ENCODE measurements around the gene APOL1.

Gene APOL1

DNA sequence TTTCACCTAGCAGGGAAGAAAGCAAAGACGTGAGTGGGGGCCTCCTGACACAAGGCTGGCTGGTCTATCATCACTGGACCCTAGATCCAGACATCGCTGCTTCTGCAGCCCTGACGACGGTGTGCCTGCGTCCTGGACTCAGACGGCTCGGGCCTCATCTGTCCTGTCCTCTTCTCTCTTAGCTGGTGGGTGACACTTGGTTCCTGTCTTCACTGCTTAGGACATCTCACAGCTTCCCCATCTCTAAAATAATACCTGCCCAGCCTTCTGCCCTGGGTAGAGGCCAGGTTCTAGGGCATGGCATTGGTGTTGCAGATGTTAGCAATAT lies 41.3 kb downstream of the APOL1 start:
- no peaks in the 10 kb centered on the region for H3K27me3 ChIP-seq (ENCODE audit: control insufficient read depth, insufficient read depth, low read length)
- H3K36me3 ChIP-seq (ENCODE audit: control insufficient read depth, insufficient read depth, low read length), result peaks cover 81% of the 10 kb centered on the region
- no peak overlapping the region for H3K27ac ChIP-seq (ENCODE audit: low read depth, low read length)
- H3K4me1 ChIP-seq (ENCODE audit: control insufficient read depth, insufficient read depth, low read length), result no peaks in the 10 kb centered on the region
- H3K4me3 ChIP-seq (ENCODE audit: low read length), result no peak overlapping the region
- H3K9ac ChIP-seq (ENCODE audit: low read length), result no peak overlapping the region

DNA sequence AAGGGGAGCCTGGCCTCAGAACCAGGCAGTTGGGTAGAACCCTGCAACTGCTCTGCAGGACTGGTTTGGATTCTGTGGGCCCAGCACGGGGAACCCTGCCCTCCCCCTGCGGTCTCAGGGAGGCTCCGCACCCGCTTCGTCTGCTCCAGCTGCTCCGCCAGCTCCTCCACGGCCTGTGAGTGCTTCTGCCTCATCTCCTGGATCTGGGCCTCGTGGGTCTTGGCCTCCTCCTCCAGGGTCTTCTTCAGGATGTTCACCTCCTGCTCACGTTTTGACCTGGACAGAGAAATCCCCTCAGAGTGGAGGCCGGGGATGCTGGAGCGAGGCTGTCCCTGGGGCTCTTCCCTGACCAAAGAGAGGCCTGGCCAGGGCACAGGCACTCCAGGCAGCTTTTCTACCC lies 41.9 kb downstream of the APOL1 start:
- H3K4me3 ChIP-seq (ENCODE audit: low read length), result no peak overlapping the region
- H3K36me3 ChIP-seq (ENCODE audit: control insufficient read depth, insufficient read depth, low read length), result peaks cover 81% of the 10 kb centered on the region
- H3K9ac ChIP-seq (ENCODE audit: low read length), result no peak overlapping the region

DNA sequence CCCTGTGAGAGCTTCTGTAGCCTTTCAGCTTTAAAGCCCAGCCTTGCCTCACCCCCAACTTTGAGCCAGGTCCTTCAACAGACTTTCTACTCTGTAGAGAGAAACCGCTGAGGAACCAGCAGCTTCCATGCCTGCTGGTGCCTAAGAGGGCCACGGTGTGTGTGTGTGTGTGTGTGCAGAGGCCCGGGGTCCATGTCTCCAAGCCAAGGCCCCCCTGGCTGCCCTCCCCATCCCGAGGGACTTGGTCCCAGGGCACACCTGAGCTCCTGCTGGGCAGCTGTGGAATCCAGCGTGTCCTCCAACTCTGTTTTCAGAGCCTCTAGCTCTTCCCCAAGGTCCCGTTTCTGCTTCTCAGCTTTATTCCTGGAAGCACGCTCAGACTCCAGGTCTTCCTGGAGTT lies 42.3 kb downstream of the APOL1 start:
- H3K27me3 ChIP-seq (ENCODE audit: control insufficient read depth, insufficient read depth, low read length), result no peaks in the 10 kb centered on the region
- H3K9ac ChIP-seq (ENCODE audit: low read length), result no peak overlapping the region
- H3K4me3 ChIP-seq (ENCODE audit: low read length), result no peak overlapping the region
- no peak overlapping the region for H3K27ac ChIP-seq (ENCODE audit: low read depth, low read length)
- peaks cover 84% of the 10 kb centered on the region for H3K36me3 ChIP-seq (ENCODE audit: control insufficient read depth, insufficient read depth, low read length)
- H3K4me1 ChIP-seq (ENCODE audit: control insufficient read depth, insufficient read depth, low read length), result no peaks in the 10 kb centered on the region

More for the DNA sequence above, 41.9 kb downstream of the APOL1 start:
- H3K4me1 ChIP-seq (ENCODE audit: control insufficient read depth, insufficient read depth, low read length), result no peaks in the 10 kb centered on the region
- H3K27ac ChIP-seq (ENCODE audit: low read depth, low read length), result no peak overlapping the region
- no peaks in the 10 kb centered on the region for H3K27me3 ChIP-seq (ENCODE audit: control insufficient read depth, insufficient read depth, low read length)

DNA sequence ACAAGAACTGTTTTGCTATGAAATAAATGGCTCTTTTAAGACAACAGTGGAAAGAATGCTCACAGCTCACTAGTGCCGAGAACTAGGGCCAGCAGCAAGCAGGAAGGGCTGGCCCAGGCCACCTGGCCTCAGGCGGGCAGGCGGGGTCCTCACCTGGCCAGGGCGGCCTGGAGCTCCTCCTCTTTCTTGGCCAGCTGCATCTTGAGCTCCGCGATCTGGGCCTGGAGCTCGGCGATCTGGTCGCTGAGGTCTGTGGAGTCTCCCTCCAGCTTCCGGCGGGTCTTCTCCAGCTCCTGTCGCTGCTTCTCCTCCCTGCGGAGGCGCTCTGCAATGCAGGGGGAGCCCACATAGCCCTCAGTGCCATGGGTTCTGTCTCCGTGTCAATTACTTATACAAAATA lies 43.8 kb downstream of the APOL1 start:
- Histone ChIP-seq H3K27me3 (ENCODE audit: control insufficient read depth, insufficient read depth, low read length) (no peaks in the 10 kb centered on the region), H3K27ac (ENCODE audit: low read depth, low read length) (peak overlapping the region; percentile 12), H3K4me1 (ENCODE audit: control insufficient read depth, insufficient read depth, low read length) (peaks cover 6% of the 10 kb centered on the region), H3K4me3 (ENCODE audit: low read length) (no peak overlapping the region), H3K9ac (ENCODE audit: low read length) (no peak overlapping the region), H3K36me3 (ENCODE audit: control insufficient read depth, insufficient read depth, low read length) (peaks cover 97% of the 10 kb centered on the region)

DNA sequence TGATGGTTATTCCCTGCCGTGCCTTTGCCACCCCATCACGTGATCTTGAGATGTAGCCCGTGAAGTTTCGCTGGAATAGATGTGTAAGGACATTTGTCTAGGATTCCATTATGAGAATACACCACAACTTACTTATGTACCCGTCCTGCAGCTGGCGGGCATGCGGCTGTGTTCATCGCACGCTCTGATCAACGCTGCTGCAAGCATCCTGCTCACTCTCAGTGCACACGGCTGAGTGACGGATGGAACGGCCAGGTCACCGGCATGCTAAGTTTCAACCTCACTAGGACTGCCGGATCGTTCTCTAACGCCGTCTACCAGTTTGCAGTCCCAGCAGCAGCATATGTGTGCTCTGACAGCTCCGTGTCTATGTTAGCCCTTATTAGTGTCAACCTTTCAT lies 44.6 kb downstream of the APOL1 start:
- H3K9ac ChIP-seq (ENCODE audit: low read length), result no peak overlapping the region
- no peaks in the 10 kb centered on the region for H3K27me3 ChIP-seq (ENCODE audit: control insufficient read depth, insufficient read depth, low read length)
- no peak overlapping the region for H3K4me3 ChIP-seq (ENCODE audit: low read length)
- peaks cover 10% of the 10 kb centered on the region for H3K4me1 ChIP-seq (ENCODE audit: control insufficient read depth, insufficient read depth, low read length)
- peaks cover 94% of the 10 kb centered on the region for H3K36me3 ChIP-seq (ENCODE audit: control insufficient read depth, insufficient read depth, low read length)
- peak overlapping the region; percentile 29 for H3K27ac ChIP-seq (ENCODE audit: low read depth, low read length)

DNA sequence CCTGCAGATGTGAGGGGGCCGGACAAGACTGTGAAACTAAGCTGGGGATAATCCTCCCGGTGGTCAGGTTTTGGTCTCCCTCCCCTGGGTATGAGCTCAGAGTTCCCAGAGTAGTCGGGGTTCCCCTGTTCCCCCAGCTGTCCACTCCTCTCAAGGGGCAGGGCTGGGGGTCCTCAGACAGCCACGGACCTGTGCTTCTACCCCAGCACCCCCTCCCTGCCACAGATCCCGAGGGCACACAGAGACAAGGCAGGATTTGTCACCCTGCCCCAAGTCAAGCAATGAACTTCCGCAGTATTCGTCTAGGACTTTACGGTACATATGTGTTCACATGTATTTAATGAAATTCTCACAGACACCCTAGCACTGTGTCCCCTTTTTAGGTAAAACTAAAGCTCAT lies 45.2 kb downstream of the APOL1 start:
- H3K36me3 ChIP-seq (ENCODE audit: control insufficient read depth, insufficient read depth, low read length), result peaks cover 94% of the 10 kb centered on the region
- H3K4me1 ChIP-seq (ENCODE audit: control insufficient read depth, insufficient read depth, low read length), result peaks cover 14% of the 10 kb centered on the region
- peak overlapping the region; percentile 29 for H3K27ac ChIP-seq (ENCODE audit: low read depth, low read length)
- no peaks in the 10 kb centered on the region for H3K27me3 ChIP-seq (ENCODE audit: control insufficient read depth, insufficient read depth, low read length)
- H3K4me3 ChIP-seq (ENCODE audit: low read length), result no peak overlapping the region
- no peak overlapping the region for H3K9ac ChIP-seq (ENCODE audit: low read length)

DNA sequence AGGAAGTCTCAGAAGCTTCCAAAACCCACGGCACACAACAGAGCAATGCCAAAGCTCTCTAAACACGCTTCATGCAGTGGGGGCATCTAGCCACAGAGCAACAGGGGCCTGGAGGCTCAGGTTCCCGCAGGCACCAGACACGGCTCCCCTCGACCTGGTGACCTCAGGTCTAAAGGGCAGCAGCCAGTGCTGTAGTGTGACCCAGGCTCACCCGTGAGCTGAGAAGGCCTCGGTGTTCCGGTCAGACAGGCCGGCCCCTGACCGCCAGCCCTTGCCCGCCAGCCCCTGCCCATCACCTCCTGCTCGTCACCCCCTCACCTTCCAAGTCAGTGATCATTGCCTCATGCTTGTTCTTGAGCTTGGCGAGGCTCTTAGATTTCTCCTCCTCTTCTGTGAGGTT lies 45.7 kb downstream of the APOL1 start:
- peak overlapping the region; percentile 29 for H3K27ac ChIP-seq (ENCODE audit: low read depth, low read length)
- peaks cover 92% of the 10 kb centered on the region for H3K36me3 ChIP-seq (ENCODE audit: control insufficient read depth, insufficient read depth, low read length)
- H3K9ac ChIP-seq (ENCODE audit: low read length), result no peak overlapping the region
- H3K4me3 ChIP-seq (ENCODE audit: low read length), result no peak overlapping the region
- no peaks in the 10 kb centered on the region for H3K27me3 ChIP-seq (ENCODE audit: control insufficient read depth, insufficient read depth, low read length)
- peaks cover 16% of the 10 kb centered on the region for H3K4me1 ChIP-seq (ENCODE audit: control insufficient read depth, insufficient read depth, low read length)

DNA sequence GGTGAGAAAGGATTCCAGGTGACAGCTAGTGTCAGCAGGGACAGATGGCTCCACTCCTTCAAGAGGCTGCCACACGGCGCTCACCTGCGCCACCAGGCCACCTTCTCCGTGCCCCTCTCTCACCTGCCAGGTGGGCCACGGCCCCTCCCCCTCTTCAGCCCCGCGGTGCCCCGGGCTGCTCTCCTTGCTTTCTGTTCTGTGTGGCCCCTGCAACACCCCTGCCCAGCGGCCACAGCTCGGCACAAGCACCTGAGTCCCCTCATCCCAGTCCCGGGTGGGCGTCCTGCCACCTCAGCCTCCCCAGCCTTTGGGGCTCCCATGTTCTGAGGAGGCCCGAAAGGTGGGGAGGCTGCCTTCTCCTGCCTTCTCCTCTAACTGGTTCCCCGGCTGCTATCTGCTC lies 46.4 kb downstream of the APOL1 start:
- Histone ChIP-seq H3K4me3 (ENCODE audit: low read length) (no peak overlapping the region), H3K27ac (ENCODE audit: low read depth, low read length) (no peak overlapping the region), H3K4me1 (ENCODE audit: control insufficient read depth, insufficient read depth, low read length) (peaks cover 16% of the 10 kb centered on the region), H3K27me3 (ENCODE audit: control insufficient read depth, insufficient read depth, low read length) (no peaks in the 10 kb centered on the region), H3K36me3 (ENCODE audit: control insufficient read depth, insufficient read depth, low read length) (peaks cover 91% of the 10 kb centered on the region), H3K9ac (ENCODE audit: low read length) (no peak overlapping the region)

DNA sequence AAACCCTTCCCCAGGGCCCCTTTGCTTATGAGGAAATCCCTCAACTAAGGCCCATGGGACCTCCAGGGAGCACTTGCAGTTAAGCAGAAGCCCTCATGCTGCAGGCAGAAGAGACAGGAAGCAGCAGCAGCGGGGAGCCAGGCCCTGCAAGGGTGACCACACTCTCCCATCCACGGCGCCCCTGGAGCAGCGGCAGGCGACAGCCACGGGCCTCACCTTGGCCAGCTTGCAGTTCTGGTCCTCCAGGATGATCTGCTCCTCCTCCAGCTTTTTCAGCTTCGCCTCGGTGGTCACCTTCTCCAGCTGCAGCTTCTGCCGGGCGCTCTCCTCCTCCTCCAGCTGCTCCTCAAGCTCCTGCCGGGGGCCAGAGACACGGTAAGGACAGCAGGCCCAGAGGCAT lies 47.0 kb downstream of the APOL1 start:
- Histone ChIP-seq H3K36me3 (ENCODE audit: control insufficient read depth, insufficient read depth, low read length) (peaks cover 91% of the 10 kb centered on the region), H3K4me3 (ENCODE audit: low read length) (no peak overlapping the region), H3K27ac (ENCODE audit: low read depth, low read length) (peak overlapping the region; percentile 52), H3K27me3 (ENCODE audit: control insufficient read depth, insufficient read depth, low read length) (no peaks in the 10 kb centered on the region), H3K4me1 (ENCODE audit: control insufficient read depth, insufficient read depth, low read length) (peaks cover 16% of the 10 kb centered on the region), H3K9ac (ENCODE audit: low read length) (no peak overlapping the region)

DNA sequence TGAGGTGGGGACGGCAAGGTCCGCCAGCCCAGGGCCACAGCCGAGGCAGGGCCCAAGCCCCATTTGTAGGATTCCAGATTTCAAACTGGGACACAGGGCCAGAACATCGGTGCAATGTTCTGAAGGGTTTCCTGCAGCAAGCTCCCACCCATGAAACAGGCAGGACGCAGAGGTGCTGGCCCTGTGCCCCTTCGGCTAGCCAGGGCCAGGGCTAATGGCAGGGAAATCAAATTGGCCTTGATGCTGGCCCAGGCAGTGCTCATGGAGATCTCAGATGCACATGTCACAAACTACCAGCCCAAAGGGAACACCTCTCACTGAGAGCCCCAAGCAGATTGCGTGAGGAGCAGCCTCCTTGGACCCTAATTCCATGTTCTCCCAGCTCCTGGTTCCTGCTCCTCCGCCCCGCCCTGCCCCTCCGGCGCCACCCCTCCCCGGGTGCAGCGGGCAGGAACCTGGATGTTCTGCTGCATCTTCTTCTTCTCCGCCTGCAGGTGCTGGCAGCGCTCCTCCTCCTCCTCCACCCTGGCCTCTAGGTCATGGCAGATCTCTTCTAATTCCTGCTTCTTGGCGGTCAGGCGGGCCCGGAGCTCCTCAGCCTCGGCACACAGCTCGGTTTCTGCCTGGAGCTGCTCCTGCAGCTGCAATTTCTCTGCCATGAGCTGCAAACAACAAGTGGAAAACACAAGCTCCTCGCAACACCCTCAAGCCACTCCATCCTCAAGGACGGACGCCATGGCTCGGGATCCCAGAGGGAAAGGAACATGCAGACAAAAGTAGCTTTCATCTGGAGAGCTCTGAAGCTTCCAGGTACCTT lies 47.7 kb downstream of the APOL1 start:
- peaks cover 16% of the 10 kb centered on the region for H3K4me1 ChIP-seq (ENCODE audit: control insufficient read depth, insufficient read depth, low read length)
- H3K9ac ChIP-seq (ENCODE audit: low read length), result no peak overlapping the region
- H3K27ac ChIP-seq (ENCODE audit: low read depth, low read length), result peak overlapping the region; percentile 65
- H3K27me3 ChIP-seq (ENCODE audit: control insufficient read depth, insufficient read depth, low read length), result no peaks in the 10 kb centered on the region
- no peak overlapping the region for H3K4me3 ChIP-seq (ENCODE audit: low read length)
- H3K36me3 ChIP-seq (ENCODE audit: control insufficient read depth, insufficient read depth, low read length), result peaks cover 91% of the 10 kb centered on the region

DNA sequence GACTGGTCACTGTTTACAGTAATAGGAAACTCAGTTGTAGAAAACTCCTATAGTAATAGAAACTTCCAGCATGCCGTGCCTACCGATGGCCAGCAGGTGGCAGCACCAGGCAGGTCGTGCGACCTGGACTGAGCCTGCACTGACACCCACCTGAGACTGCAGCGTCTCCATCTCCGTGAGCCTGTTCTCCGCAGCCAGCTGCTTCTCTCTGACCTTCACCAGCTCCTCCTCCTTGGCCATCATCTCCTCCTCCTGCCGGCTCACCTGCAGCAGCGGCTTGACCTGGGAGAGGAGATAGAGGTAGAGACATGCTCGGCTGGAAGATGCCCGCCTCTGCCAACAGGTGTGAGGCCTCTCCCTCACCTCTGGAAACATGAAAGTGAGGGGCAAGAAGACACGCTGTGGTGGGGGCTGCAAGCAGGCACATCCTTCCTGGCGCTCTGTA lies 48.5 kb downstream of the APOL1 start:
- Histone ChIP-seq H3K9ac (ENCODE audit: low read length) (no peak overlapping the region), H3K4me3 (ENCODE audit: low read length) (no peak overlapping the region), H3K4me1 (ENCODE audit: control insufficient read depth, insufficient read depth, low read length) (peaks cover 16% of the 10 kb centered on the region), H3K36me3 (ENCODE audit: control insufficient read depth, insufficient read depth, low read length) (peaks cover 93% of the 10 kb centered on the region), H3K27ac (ENCODE audit: low read depth, low read length) (peak overlapping the region; percentile 65), H3K27me3 (ENCODE audit: control insufficient read depth, insufficient read depth, low read length) (no peaks in the 10 kb centered on the region)

DNA sequence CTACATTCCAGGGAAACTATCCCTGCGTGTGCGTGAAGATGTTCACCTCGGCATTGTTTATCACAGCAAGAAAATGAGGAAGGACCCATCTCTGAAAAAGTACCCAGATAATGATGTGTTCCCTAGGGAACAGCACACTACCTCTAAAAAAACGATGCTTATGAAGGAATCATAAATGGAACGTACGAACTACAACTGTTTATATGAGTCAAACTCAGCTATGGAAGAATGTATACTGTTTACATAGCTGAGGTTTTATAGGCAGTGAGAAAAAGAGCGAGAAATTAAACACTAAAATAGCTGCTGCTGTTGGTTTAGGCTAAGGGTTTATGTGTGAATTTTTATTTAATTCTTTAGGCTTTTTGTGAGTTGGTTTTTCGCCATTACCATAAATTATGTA lies 48.9 kb downstream of the APOL1 start:
- peaks cover 16% of the 10 kb centered on the region for H3K4me1 ChIP-seq (ENCODE audit: control insufficient read depth, insufficient read depth, low read length)
- peaks cover 93% of the 10 kb centered on the region for H3K36me3 ChIP-seq (ENCODE audit: control insufficient read depth, insufficient read depth, low read length)
- H3K9ac ChIP-seq (ENCODE audit: low read length), result no peak overlapping the region
- peak overlapping the region; percentile 65 for H3K27ac ChIP-seq (ENCODE audit: low read depth, low read length)
- no peak overlapping the region for H3K4me3 ChIP-seq (ENCODE audit: low read length)
- no peaks in the 10 kb centered on the region for H3K27me3 ChIP-seq (ENCODE audit: control insufficient read depth, insufficient read depth, low read length)

DNA sequence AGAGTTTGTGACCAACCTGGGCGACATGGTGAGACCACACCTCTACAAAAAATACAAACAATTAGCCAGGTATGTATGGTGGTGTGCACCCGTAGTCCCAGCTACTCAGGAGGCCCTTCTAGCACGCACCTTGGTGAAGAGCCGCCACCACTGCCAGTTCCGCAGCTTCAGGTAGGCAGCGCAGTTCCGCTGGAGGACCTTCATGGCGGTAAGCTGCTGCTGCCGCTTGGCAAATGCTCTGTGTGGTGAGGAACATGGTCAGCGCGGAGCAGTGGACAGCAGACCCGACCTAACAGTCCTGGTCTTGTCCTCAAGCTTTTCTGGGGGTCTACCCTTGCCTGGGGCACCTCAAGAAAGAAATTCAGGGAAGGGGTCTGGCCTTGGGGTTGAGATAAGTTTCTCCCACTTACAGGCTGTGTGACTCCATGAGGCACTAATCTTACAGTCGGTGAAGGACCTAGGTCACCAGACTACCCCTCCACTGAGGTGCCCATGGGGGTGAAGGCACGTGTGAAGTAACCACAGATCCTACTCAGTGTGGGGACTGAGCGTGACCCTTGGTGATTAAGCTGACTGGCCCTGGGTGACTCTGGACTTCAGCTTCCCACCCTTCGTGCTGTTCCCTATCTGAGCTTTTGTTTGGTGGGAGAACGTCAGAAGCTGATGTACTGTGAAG lies 49.6 kb downstream of the APOL1 start:
- peak overlapping the region; percentile 67 for H3K27ac ChIP-seq (ENCODE audit: low read depth, low read length)
- H3K9ac ChIP-seq (ENCODE audit: low read length), result no peak overlapping the region
- no peak overlapping the region for H3K4me3 ChIP-seq (ENCODE audit: low read length)
- H3K36me3 ChIP-seq (ENCODE audit: control insufficient read depth, insufficient read depth, low read length), result peaks cover 92% of the 10 kb centered on the region
- H3K4me1 ChIP-seq (ENCODE audit: control insufficient read depth, insufficient read depth, low read length), result peaks cover 16% of the 10 kb centered on the region
- H3K27me3 ChIP-seq (ENCODE audit: control insufficient read depth, insufficient read depth, low read length), result no peaks in the 10 kb centered on the region
